GM18498 (cell line): ENCODE data around the gene PALLD.

Experiments used
- ATAC-seq: cut with Tn5 transposase; IDR thresholded peaks from one replicate; pipeline ENCODE4 v1.9.1; 2021; ENCODE audit warnings: mild to moderate bottlenecking, moderate library complexity; ENCODE audit not compliant: unreplicated experiment

Gene PALLD

DNA sequence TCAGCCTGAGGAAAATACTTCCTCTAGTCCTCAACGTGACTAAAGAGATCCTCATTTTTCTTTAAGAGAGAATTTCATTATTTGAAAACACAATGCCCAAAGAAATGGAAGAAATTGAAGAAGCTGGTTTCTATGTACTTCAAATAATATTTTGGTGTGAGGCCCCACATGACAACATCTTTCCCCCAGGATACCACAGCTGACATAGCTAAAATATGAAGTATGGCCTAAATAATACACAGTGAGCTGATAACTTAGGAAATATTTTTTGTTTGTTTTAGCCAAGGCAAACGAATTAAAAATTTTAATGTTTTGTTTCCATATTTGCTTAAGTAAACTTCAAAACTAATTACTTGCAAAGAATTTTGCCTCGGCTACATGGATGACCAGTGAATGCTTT is 364.0 kb downstream of the PALLD start:
- no peak for ATAC-seq

DNA sequence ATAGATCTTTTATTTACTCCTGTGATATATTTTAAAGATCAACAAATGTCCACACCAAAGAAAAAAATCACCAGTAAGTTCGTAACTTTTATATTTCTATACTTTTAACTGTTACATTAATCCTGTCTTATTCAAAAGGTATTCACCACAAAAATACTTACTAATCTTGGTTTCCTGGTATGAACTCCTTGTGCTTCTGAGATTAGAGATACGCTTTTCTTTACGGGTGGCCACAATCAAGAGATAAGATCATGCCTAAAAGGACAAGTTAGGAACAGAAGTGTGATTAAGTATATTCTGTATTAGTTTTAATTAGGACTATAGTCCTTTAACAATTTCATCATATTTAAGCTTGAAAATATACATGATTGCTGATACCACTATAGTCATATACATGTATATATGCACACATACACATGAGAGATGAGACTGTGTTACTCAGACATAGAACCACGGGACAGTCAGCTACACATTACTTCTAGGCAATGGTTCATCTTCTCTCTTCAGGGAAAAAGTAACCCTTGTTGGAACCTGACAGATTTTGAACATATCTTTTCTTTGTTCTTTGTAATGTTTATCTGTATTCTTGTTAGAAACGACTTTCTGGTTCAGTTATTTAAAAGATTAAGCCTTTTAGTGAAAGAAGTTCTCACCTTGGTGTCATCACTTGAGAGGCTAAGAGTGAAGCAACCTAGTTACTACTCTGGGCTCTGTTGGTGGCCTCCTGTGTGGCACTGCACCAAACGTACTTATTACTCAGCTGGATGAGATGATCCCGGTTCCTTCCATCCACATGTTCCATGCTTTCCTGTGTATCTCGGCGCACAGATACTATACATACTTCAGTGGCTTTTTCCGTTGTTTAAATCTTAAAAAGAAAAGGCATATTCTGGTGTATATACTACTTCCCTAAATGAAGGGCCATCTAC is 367.1 kb downstream of the PALLD start:
- ATAC-seq = no peak

GRCh38 chr4:168864821-168865541 is 368.1 kb downstream of the PALLD start:
- no peak for ATAC-seq

DNA sequence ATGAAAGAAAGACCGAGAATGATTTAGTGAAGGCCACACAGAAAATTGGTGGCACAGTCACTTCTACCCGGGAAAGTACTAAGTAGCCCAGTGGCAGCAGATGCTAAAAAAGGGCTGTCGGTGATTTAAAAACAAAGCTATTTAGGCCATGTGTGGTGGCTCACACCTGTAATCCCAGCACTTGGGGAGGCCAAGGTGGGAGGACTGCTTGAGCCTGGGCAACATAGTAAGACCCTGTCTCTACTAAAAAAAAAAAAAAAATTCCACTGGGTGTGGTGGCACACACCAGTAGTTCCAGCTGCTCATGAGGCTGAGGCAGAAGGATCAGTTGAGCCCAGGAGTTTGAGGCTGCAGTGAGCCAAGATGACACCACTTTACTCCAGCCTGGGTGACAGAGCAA is 369.0 kb downstream of the PALLD start:
- no peak for ATAC-seq

DNA sequence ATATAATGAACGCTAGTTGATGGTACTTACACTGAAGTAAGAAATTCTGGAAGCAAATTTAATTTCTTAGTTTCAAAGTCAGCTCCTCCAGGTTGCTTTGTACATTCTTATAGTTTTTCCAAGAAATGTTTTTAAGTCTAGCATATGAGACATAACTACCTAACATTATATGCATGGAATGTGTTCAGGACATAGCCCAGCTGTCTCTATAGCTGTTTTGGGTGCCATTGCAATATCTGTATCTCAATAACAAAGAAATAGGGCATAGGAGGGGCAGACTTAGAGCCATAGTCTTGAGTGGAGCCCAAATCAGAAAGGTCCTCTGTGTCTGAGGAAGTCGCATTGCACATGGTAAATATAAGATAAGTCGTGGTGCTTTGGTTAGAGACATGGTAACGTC is 369.8 kb downstream of the PALLD start:
- no peak for ATAC-seq

GRCh38 chr4:168867128-168867527 is 370.3 kb downstream of the PALLD start:
- no peak for ATAC-seq

DNA sequence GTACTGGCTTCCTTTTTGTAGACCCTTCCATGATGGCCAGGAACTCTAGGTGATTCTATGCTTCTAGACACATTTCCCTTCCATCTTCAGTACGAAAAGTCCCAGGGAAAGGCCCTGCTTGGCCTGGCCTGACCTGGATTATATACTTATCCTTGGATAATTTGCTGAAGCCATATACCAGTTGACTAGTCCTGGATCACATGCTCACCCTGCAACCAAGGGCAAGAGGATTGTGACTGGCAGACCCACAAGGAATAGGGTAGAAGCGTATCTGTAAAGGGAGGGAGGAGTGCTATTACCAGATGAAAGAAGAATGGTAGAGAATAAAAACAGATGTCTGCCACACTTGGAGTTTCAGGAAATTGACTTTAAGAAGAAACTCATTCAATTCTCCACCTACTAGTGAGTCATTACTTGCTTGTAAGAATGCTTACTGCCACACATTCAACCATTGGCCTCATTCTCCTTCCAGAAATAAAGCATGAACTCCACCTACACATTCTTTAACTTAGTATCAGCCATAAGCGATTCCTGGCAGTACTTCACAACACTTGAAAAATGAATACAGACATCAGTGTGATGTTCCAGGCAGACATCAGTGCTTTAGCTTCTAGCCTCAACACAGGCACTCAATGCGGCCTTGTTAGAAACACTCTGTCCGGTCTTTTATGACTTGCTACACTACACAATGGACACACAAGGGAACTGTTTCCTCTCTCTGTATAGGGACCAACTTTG is 371.4 kb downstream of the PALLD start:
- no peak for ATAC-seq

GRCh38 chr4:168868802-168869201 is 371.9 kb downstream of the PALLD start:
- ATAC-seq = no peak

DNA sequence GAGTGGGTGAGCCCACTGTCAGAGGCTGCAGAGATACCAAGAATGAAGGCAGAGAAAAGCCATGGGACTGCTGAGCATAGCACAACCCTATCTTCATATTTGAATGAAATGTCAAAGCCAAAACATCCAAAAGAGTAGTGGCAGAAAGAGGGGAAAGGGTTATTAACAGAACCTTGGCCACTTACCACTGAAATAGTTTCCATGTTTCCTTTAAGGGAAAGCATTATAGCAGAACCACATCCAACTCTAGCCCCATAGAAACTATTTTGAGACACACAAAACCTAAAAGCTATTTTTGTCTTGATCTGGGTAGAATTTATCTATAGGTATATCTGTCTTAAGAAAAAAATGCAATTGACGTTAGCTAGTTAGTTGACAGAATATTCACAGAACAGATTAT is 373.2 kb downstream of the PALLD start:
- ATAC-seq = no peak

DNA sequence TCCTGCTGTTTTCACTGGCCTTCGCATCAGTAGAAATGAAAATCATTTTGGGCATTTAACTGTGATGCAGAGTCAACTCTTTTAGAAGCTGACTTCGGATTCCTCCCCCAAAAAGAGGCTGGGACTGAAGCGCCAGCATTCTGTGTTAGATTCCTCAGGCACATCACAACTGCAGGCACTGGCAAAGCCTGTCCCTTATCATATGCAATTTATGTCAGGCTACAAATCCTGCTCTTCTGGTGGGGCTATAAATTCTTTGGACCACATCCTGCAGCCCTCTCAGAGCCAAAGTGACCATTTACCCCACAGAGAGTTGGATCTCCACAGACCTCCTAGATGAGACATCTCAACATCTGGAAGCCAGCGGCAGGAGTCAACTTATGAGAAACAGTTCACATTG is 374.8 kb downstream of the PALLD start:
- ATAC-seq = no peak

GRCh38 chr4:168874083-168874482 is 377.2 kb downstream of the PALLD start:
- ATAC-seq = no peak

- ATAC-seq = no peak
Observed at GRCh38 chr4:168876106-168876505, 379.3 kb downstream of the PALLD start.

DNA sequence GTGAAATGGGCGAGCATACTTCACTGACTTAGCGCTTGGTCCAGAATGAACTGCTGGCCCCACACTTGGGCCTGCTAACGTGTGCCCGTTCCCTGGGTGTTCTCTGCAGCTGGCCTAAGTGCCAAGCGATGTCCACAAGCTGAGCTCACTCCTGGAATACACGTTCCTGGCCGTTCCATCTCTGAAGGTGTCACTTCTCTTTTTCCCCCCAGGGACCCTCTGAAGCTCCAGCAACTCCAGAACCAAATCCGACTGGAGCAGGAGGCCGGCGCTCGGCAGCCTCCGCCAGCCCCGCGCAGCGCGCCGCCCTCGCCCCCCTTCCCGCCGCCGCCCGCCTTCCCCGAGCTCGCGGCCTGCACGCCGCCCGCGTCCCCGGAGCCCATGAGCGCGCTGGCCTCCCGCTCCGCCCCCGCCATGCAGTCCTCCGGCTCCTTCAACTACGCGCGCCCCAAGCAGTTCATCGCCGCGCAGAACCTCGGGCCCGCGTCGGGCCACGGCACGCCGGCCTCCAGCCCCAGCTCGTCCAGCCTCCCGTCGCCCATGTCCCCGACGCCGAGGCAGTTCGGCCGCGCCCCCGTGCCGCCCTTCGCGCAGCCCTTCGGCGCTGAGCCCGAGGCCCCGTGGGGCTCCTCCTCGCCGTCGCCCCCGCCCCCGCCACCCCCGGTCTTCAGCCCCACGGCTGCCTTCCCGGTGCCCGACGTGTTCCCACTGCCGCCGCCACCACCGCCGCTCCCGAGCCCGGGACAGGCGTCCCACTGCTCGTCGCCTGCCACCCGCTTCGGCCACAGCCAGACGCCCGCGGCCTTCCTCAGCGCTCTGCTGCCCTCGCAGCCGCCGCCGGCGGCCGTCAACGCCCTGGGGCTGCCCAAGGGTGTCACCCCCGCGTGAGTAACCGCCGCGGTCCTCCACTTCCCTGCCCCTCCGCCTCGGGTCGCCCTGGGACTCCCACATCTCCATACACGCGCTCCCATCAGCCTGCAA is 380.9 kb downstream of the PALLD start:
- ATAC-seq = peak; percentile 43

DNA sequence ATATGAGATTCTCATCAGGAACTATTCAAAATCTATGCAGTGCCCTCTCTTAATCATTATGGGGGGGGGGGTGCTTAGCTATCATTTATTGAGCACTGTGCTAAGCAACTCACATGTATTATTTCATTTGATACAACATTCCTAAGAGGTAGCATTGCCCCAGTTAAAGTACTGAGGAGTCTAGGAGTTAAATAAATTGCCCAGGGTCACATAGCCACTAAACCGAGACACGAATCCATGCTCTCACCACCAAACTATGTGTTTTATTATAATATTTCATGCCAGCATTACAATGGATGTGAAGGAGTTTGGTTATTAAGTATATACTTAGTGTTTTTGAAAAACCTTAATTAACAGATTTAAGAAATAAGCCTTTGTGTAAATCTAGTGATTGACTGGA is 381.8 kb downstream of the PALLD start:
- ATAC-seq = no peak

- peak; percentile 42 for ATAC-seq
Observed at GRCh38 chr4:168879188-168879587, 382.3 kb downstream of the PALLD start.

GRCh38 chr4:168880072-168880675 is 383.3 kb downstream of the PALLD start:
- ATAC-seq = no peak

GRCh38 chr4:168880811-168881595 is 384.2 kb downstream of the PALLD start:
- ATAC-seq = peak; percentile 60

DNA sequence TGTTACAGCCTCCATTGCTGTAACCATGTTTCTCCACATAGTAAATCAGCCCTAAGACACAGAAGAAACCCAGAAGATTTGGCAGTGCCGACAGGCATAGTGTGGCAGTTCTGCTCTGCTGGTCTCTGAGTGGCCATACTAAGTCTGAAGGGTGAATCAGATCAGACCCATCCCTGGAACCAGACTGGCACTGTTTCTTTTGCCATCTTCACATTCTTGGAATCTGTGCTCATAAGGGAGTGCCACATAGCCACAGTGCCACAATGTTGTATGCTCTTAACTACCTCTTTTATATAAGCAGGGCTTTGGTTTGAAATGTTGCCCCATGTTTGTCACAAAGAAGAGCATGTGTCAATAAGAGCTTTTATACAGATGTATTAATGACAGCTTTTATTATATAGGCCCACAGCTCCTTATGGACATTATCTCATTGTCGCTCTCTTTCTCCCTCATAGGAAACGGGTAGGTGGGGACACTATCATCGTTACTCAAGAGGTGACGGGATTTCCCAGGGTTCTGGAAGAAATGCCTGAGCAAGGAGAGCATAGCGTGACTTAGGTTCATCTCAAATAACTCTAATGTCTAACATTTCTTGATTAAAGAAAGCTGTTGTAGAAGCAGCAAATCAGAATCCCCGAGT is 385.0 kb downstream of the PALLD start:
- no peak for ATAC-seq
